HCT116 (cell line): ENCODE results near the gene ENTPD6. TPM values are rescaled to one million over a fixed set of nuclear protein-coding genes. Genes with fewer than 3 reads are reported as not detected.

ENCODE experiments used
- ATAC-seq: fragments of 200-7000 bp; cut with Tn5 transposase; 2 replicates; pipeline ENCODE4 v1.9.1; 2020; ENCODE audit warnings: mild to moderate bottlenecking, moderate library complexity
- BruUV-seq: library from RNA; stranded (reverse); fragments of 400-500 nt; replicated peaks from 2 replicates; lab custom pipeline; 2021; lab: Mats Ljungman, UMichigan
- CTCF ChIA-PET: fragments of 300-600 bp; sonication (Branson Sonifier 250); formaldehyde crosslinking; loops from one replicate; lab custom pipeline; 2021; ENCODE audit warnings: antibody characterized with exemption; lab: Charles Lee
- POLR2A ChIA-PET: fragments of 300-600, 350-600 bp; sonication (Branson Sonifier 250); formaldehyde crosslinking; loops from one replicate; lab custom pipeline; 2021; ENCODE audit warnings: antibody characterized with exemption; lab: Charles Lee
- RAD21 ChIA-PET, 2 experiments: fragments of 300-600 bp; sonication (Branson Sonifier 250); formaldehyde crosslinking; loops; one replicate each; lab custom pipeline; 2023; ENCODE audit warnings: low total read pairs in 2 of 2; ENCODE audit not compliant: uncharacterized antibody in 2 of 2, unreplicated experiment in 2 of 2, low non-redundant PET in 1 of 2; lab: Charles Lee
- DNase-seq: peaks from one replicate; pipeline ENCODE4 v3.0.0-alpha.2; 2010; ENCODE audit warnings: low read depth, low spot score
- H2AFZ ChIP-seq: fragments of 200-600 bp; shearing (Covaris generic), sonication (generic); 2 replicates; pipeline ENCODE4 v1.6.1; 2017; ENCODE audit warnings: low read depth, mixed run types, mixed read lengths, antibody characterized with exemption, low read length; ENCODE audit not compliant: poor library complexity, severe bottlenecking
- H3K27ac ChIP-seq: 2 replicates; pipeline ENCODE4 v1.5.1; 2012; ENCODE audit warnings: low read depth, low read length
- H3K27me3 ChIP-seq: fragments of 200-600 bp; sonication (generic); 2 replicates; pipeline ENCODE4 v1.6.1; 2016; ENCODE audit warnings: mixed run types, low read length, mixed read lengths; ENCODE audit not compliant: insufficient read depth
- H3K36me3 ChIP-seq, 2 experiments: fragments of 200-500 bp in 1 of 2; fragments of 200-600 bp in 1 of 2; sonication (Bioruptor generic) in 1 of 2; sonication (generic) in 1 of 2; 2 replicates each; pipeline versions ENCODE4 v1.5.1 to v1.6.1; 2014 to 2016; ENCODE audit warnings: low read length in 2 of 2, inconsistent platforms in 1 of 2, mixed read lengths in 1 of 2, mixed run types in 1 of 2; ENCODE audit not compliant: insufficient read depth in 2 of 2, control insufficient read depth in 1 of 2
- H3K4me1 ChIP-seq, 2 experiments: fragments of 200-600 bp in 1 of 2; sonication (generic) in 1 of 2; 2 replicates each; pipeline versions ENCODE4 v1.5.1 to v1.6.1; 2012 to 2017; ENCODE audit warnings: low read length in 2 of 2, inconsistent platforms in 1 of 2, mild to moderate bottlenecking in 1 of 2, mixed read lengths in 1 of 2, mixed run types in 1 of 2, moderate library complexity in 1 of 2; ENCODE audit not compliant: insufficient read depth in 2 of 2, control insufficient read depth in 1 of 2
- H3K4me2 ChIP-seq: fragments of 200-600 bp; sonication (generic); 2 replicates; pipeline ENCODE4 v1.6.1; 2017; ENCODE audit warnings: mixed run types, low read length, mixed read lengths
- H3K4me3 ChIP-seq, 2 experiments: fragments of 200-600 bp in 1 of 2; sonication (generic) in 1 of 2; replicated peaks in 1 of 2; 2 replicates each; pipeline ENCODE4 v1.5.1; 2011 to 2016; ENCODE audit warnings: low read length in 2 of 2, control low read depth in 1 of 2, low read depth in 1 of 2, mild to moderate bottlenecking in 1 of 2, mixed read lengths in 1 of 2, mixed run types in 1 of 2
- H3K79me2 ChIP-seq: fragments of 200-600 bp; sonication (generic); 2 replicates; pipeline ENCODE4 v1.6.1; 2017; ENCODE audit warnings: mild to moderate bottlenecking, mixed run types, low read length, moderate library complexity, mixed read lengths; ENCODE audit not compliant: insufficient read depth
- H3K9ac ChIP-seq: fragments of 200-600 bp; sonication (generic); 2 replicates; pipeline ENCODE4 v1.6.1; 2016; ENCODE audit warnings: low read length, mixed read lengths
- H3K9me2 ChIP-seq: fragments of 200-600 bp; sonication (generic), shearing (Covaris generic); 2 replicates; pipeline ENCODE4 v1.6.1; 2017; ENCODE audit warnings: mixed run types, mild to moderate bottlenecking, moderate library complexity; ENCODE audit not compliant: insufficient read depth
- H3K9me3 ChIP-seq, 2 experiments: fragments of 200-500 bp in 1 of 2; fragments of 200-600 bp in 1 of 2; sonication (Bioruptor generic) in 1 of 2; sonication (generic) in 1 of 2; 2 replicates each; pipeline ENCODE4 v1.6.1; 2014 to 2017; ENCODE audit warnings: low read length in 2 of 2, mixed read lengths in 2 of 2, inconsistent platforms in 1 of 2, low read depth in 1 of 2, mild to moderate bottlenecking in 1 of 2, mixed run types in 1 of 2, moderate library complexity in 1 of 2; ENCODE audit not compliant: control insufficient read depth in 1 of 2, insufficient read depth in 1 of 2
- H4K20me1 ChIP-seq: fragments of 200-600 bp; sonication (generic), shearing (Covaris generic); 2 replicates; pipeline ENCODE4 v1.6.1; 2017; ENCODE audit warnings: mixed run types, mild to moderate bottlenecking, moderate library complexity; ENCODE audit not compliant: insufficient read depth
- CBX3 ChIP-seq: IDR thresholded peaks from 2 replicates; pipeline ENCODE4 v1.6.1; 2012; ENCODE audit warnings: low read depth
- ELF1 ChIP-seq: IDR thresholded peaks from 2 replicates; pipeline ENCODE4 v1.6.1; 2012; ENCODE audit warnings: low read depth, borderline replicate concordance
- EZH2phosphoT487 ChIP-seq: fragments of 200-600 bp; IDR thresholded peaks from 2 replicates; pipeline ENCODE4 v1.6.1; 2018; ENCODE audit warnings: antibody characterized with exemption, borderline replicate concordance
- ZFX ChIP-seq: fragments of 450-650 bp; IDR thresholded peaks from 2 replicates; pipeline ENCODE4 v1.6.1; 2017
- ZNF274 ChIP-seq: fragments of 200-500 bp; sonication (Bioruptor generic); IDR thresholded peaks from 2 replicates; pipeline ENCODE4 v1.6.1; 2014; ENCODE audit warnings: mild to moderate bottlenecking, low read depth, low read length, inconsistent platforms
- intact Hi-C: fragments of 100-400 bp; cut with micrococcal nuclease; formaldehyde crosslinking; loops from 2 replicates; pipeline ENCODE4 v1.10.0; 2022
- total RNA-seq: library from RNA; stranded (reverse); gene quantifications from one replicate; pipeline ENCODE4 v1.2.1, GENCODE V29; 2021; ENCODE audit not compliant: unreplicated experiment
- TF ChIP-seq, protein P1 (sequence below): IDR thresholded peaks from 2 replicates; pipeline ENCODE4 v1.6.1; 2011; ENCODE audit warnings: mild to moderate bottlenecking, low read length, moderate library complexity; ENCODE audit not compliant: insufficient replicate concordance; ENCODE audit errors: extremely low read depth
- TF ChIP-seq, protein P2 (sequence below): IDR thresholded peaks from 2 replicates; pipeline ENCODE4 v1.6.1; 2012

ENTPD6 gene
- total RNA-seq, 1 experiment from 2014 or later = 89.2 TPM

GRCh38 chr20:25195962-25196785, 662 bp downstream of the ENTPD6 start:
- CTCF ChIA-PET = no interaction called here
- no peaks in the 10 kb centered on the region for H3K36me3 ChIP-seq
- TSS peak; percentile 28 for BruUV-seq

More at GRCh38 chr20:25195962-25196785, 662 bp downstream of the ENTPD6 start:
- Histone ChIP-seq H3K79me2 (peaks cover 51% of the 10 kb centered on the region), H3K9me2 (no peaks in the 10 kb centered on the region), H2AFZ (no peak overlapping the region), H3K9me3 (no peaks in the 10 kb centered on the region), H3K4me1 (peaks cover 9 to 25% of the 10 kb centered on the region in 2 experiments; a peak in 3 of 4 replicates), H3K27ac (peak overlapping the region; percentile 80), H3K9ac (peak overlapping the region; percentile 93), H3K27me3 (no peaks in the 10 kb centered on the region), H4K20me1 (no peaks in the 10 kb centered on the region), H3K4me2 (peak overlapping the region; percentile 97), H3K4me3 (peak overlapping the region; percentile 74 to 99)
- RAD21 ChIA-PET = no interaction called here
- intact Hi-C loops = loop anchor here (5.0 to 10.0 kb wide), 2 partner anchors 204 to 1561 kb away; partner anchors contain the start of genes APMAP and CST3
- ATAC-seq (peak; percentile 55), DNase-seq (peak; percentile 28)
- POLR2A ChIA-PET = interaction anchor here (1.9 kb wide), 1 partner anchor 51 kb away, joined by 7 read pairs; the partner anchor contains the start of gene PYGB
- TF ChIP-seq, protein P1, sequence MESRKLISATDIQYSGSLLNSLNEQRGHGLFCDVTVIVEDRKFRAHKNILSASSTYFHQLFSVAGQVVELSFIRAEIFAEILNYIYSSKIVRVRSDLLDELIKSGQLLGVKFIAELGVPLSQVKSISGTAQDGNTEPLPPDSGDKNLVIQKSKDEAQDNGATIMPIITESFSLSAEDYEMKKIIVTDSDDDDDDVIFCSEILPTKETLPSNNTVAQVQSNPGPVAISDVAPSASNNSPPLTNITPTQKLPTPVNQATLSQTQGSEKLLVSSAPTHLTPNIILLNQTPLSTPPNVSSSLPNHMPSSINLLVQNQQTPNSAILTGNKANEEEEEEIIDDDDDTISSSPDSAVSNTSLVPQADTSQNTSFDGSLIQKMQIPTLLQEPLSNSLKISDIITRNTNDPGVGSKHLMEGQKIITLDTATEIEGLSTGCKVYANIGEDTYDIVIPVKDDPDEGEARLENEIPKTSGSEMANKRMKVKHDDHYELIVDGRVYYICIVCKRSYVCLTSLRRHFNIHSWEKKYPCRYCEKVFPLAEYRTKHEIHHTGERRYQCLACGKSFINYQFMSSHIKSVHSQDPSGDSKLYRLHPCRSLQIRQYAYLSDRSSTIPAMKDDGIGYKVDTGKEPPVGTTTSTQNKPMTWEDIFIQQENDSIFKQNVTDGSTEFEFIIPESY = no peak
- no peak for TF ChIP-seq ELF1
- TF ChIP-seq EZH2phosphoT487 = no peak
- no peak for TF ChIP-seq ZNF274
- peak; percentile 71 for TF ChIP-seq ZFX
- TF ChIP-seq CBX3 = no peak
- TF ChIP-seq, protein P2, sequence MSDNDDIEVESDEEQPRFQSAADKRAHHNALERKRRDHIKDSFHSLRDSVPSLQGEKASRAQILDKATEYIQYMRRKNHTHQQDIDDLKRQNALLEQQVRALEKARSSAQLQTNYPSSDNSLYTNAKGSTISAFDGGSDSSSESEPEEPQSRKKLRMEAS = peak; percentile 28; the same call in 1 of the 2 replicates
- TF ChIP-seq, all 23 proteins: peak for 2
